ENCODE measurements around the gene LRCH1.
"Not testable (repeated sequence)": the region's sequence is repeated elsewhere in the genome, so short reads cannot be mapped to it uniquely, and the experiment has no call there.

The LRCH1 gene

DNA sequence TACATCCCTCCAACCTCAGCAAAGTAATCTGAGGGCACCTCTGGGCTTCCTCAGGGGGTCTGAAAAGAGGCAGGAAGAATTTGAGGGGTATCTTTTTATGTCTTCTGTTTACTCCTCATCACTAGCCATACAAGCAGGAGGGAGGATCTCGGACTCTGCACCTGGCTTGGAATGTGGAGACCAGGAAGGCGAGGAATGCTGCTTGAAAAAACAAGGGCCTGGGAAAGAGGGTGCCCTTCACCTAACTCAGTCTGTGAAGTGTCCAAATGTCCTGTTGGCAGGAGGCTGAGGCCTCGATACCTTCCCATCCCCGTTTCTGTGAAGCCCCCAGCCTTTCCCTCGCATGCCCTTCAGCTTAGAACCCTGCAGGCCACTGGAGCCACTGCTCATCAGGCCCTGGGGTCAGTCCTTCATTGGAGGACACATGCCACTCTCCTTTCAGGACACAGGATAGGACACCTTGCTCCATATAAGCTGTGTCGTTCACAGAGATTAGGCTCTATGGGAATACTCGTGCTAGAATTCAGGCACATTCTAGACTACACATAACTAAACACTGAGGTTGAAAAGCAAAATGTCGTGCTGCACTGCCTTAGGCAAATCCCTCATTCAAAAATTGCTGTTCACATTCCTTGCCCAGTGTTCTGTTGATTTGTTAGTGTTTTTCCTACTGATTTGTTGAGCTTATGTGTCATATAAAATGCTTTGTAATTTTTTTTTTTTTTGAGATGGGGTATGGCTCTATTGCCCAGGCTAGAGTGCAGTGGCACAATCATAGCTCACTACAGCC, 194.3 kb downstream of the LRCH1 start:
- in situ Hi-C loops (cut with MboI; ENCODE audit: low sequenced_read_pairs): no loop called here

DNA sequence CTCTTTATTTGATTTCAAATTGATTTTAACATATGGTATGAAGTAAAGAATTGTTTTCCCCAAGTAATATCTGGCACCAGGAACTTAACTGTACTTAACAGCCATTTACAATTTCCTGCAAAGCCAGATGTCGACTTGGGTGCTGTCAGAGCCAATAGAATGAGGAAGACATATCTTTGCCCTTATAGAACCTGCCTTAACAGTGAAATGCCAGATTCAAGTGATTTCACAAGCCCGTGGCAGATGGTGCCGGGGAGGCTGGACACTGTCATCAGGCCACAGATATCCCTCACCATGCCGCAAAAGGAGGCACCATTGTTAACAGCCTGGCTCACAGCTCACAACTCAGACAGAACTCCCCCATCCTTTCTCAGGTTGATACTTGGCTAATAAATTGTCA, 195.3 kb downstream of the LRCH1 start:
- in situ Hi-C loops (cut with MboI; ENCODE audit: low sequenced_read_pairs): no loop called here

DNA sequence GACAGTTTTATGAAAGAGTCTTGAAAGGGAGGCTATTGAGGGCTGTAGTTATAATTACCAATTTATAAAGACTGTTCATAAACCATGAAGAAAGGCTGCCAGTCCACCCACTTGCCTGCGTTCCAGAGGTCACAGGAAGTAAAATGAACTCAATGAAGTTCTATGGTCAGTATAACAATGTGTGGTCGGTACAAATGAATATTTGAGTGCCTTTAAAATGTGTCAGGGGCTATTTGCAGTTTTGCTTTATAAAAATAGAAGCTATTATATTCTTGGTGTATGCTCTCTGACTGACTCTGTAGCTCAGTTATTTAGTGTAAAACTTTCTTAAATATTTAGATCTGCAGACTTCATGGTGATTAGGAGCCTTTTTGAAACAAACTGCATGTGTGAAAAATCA, 197.0 kb downstream of the LRCH1 start:
- in situ Hi-C loops (cut with MboI; ENCODE audit: low sequenced_read_pairs): no loop called here

DNA sequence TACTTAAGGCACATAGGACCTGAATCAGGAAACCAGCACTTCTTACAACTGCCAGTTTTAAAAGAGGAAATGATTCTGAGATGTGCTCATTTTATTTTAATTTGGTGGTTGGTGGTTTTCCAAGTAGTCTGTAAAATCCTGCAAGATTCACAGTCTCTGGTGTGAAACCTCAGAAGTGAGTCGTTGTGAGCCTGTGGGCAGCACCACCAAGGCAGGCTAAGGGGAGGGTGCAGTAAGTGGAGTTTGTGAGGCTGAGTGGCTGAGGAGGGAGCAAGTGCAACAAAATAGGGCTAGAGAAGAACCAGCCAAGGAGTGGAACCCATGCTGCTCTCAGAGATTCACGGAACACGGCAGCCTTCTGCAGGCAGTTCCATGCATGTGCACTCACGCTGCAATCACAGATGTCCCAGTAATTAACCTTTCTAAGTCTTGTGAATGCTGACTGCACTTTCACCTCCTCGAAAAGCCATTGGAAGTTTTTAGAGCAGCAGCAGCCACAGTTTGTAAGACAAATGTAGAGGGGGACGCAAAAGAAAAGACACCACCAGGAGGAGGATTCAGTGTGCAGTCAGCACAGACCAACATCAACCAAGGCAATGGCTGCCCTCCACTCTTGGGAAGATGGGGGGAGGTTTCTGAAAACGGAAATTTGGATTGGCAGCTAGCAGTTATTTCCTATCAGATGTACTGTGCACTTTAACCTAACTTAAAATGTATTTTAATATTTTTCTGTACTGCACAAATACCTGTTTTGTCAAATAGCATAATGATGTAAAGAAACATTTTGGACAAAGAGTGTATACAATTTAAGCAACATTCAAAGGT, 199.1 kb downstream of the LRCH1 start:
- in situ Hi-C loops (cut with MboI; ENCODE audit: low sequenced_read_pairs): no loop called here

DNA sequence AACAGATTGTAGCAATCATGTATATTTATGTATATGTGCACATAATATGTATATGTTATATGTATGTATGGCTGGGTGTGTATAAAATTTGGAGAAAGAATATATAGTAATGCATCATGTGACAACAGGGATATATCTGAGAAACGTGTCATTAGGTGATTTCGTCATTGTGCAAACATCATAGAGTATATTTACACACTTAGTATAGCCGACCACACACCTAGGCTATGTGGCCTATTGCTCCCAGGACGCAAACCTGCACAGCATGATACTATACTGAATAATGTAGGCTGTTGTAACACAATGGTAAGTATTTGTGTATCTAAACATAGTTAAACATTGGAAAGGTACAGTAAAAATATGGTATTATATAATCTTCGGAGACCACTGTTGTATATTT, 200.2 kb downstream of the LRCH1 start:
- in situ Hi-C loops (cut with MboI; ENCODE audit: low sequenced_read_pairs): no loop called here

DNA sequence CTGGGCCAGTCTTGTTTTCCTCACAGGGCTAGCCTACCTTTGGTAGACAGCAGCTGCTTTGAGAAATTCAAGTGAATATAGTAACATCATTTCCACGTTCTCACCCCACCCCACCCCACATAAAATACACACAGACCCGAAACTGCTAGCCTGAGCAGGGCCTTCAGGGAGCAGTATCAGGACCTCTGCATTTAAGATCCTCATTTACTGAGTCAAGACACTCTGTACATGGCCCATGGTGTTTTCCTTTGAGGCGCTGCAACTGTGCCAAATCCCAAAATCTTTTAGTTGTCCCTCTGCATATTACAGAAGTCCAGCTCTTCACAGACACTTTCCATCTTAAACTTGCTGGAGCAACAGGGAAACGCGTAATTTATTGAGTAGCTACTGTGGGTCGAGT, 200.9 kb downstream of the LRCH1 start:
- in situ Hi-C loops (cut with MboI; ENCODE audit: low sequenced_read_pairs): no loop called here

GRCh38 chr13:46754812-46755211, 201.8 kb downstream of the LRCH1 start:
- in situ Hi-C loops (cut with MboI; ENCODE audit: low sequenced_read_pairs): no loop called here

GRCh38 chr13:46755508-46755907, 202.5 kb downstream of the LRCH1 start:
- in situ Hi-C loops (cut with MboI; ENCODE audit: low sequenced_read_pairs): not testable (repeated sequence)

DNA sequence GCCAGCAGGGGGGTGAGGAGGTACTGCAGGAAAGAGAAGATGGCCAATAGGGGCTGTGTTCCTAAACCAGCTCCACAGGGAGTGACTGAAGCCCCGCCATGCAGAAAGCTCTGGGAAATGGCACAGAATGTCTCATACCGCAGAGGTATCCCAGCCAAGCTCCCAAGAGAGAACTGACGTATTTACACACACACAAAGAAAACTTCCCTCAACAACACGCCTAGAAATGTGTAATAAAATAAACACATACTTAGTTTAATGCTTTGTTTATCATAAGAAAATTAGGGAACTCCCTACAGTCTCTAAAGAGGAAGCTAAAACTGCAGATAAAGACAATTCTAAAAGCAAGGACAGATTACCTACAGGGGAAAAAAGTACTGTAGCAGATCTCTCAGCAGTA, 204.0 kb downstream of the LRCH1 start:
- in situ Hi-C loops (cut with MboI; ENCODE audit: low sequenced_read_pairs): no loop called here

DNA sequence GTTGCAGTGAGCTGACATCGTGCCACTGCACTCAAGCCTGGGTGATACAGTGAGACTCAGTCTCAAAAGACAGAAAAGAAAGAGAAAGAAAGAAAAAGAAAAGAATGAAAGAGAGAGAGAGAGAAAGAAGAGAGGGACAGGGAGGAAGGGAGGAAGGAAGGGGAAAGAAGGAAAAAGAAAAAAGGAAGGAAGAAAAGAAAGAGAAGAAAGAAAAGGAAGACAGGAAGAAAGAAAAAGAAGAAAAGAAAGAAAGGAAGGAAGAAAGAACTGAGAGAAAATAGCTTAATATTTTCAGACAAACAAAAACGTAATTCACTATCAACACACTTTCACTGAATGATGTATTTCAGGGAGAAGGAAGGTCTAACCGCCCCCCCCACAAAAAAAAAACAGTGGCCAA, 204.7 kb downstream of the LRCH1 start:
- in situ Hi-C loops (cut with MboI; ENCODE audit: low sequenced_read_pairs): no loop called here

- in situ Hi-C loops (cut with MboI; ENCODE audit: low sequenced_read_pairs): no loop called here
These were observed 206.9 kb downstream of the LRCH1 start for GRCh38 chr13:46759846-46760245.

DNA sequence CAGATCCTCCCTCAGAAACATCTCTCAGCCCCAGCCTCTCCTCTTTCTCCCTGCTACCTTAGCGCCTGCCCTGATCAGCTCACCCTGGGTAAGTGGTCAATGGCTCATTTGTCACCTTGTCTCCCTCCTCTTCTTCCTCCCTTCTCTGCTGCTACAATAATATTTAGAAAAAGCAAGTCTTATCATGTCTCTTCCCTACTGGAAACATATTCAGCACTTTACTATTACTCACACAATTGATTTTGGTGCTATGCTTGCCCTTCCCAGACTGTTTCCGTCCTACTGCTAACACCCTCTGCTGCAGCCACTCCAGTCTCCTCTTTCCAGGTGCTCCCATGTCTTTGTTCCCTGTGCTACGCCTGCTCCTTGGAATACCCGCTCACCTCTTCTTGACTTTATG, 208.2 kb downstream of the LRCH1 start:
- in situ Hi-C loops (cut with MboI; ENCODE audit: low sequenced_read_pairs): no loop called here

DNA sequence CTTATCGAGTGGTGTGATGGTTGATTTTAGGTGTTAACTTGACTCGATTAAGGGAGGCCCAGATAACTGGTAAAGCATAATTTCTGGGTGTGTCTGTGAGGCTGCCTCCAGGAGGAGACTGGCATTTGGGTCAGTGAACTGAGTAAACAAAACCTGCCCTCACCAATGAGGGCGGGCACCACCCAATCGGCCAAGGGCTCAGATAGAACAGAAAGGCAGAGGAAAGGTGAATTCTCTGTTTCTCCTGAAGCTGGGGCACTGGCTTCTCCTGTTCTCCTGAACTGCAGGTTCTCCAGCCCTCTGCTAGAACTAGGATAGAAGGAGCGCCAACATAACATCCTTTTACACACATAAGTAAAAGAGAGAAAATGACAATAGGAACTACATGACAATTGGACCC, 208.9 kb downstream of the LRCH1 start:
- in situ Hi-C loops (cut with MboI; ENCODE audit: low sequenced_read_pairs): no loop called here

DNA sequence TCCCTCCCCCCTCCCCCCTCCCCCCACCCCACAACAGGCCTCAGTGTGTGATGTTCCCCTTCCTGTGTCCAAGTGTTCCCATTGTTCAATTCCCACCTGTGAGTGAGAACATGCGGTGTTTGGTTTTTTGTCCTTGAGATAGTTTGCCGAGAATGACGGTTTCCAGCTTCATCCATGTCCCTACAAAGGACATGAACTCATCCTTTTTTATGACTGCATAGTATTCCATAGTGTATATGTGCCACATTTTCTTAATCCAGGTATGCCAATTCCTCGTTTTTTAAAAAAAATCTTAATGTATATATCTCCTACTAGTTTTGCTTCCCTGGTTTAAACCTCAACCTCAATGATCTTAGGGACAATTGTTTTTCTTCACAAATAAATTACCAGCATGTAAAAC, 217.0 kb downstream of the LRCH1 start:
- in situ Hi-C loops (cut with MboI; ENCODE audit: low sequenced_read_pairs): not testable (repeated sequence)

DNA sequence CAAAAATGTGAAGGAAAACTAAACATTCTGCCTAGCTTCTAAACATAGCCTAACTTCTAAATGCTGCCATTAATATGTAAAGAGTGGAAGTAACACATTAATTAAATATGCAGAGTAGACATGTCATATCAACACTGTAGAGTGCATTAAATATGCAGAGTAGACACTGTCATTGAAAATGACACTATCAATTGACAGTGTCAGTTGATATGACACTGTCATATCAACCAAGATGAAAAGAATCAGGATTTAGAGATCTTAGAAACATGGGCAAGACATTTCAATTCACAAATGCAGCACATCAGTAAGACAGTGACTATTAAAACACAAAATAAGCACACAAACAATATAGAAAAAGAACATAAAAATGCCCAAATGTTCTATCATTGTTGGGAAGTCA, 218.7 kb downstream of the LRCH1 start:
- in situ Hi-C loops (cut with MboI; ENCODE audit: low sequenced_read_pairs): no loop called here

- in situ Hi-C loops (cut with MboI; ENCODE audit: low sequenced_read_pairs): no loop called here
These were observed 220.6 kb downstream of the LRCH1 start for GRCh38 chr13:46773541-46773940.

- in situ Hi-C loops (cut with MboI; ENCODE audit: low sequenced_read_pairs): no loop called here
These were observed 222.6 kb downstream of the LRCH1 start for GRCh38 chr13:46775385-46776107.

GRCh38 chr13:46778095-46778494, 225.1 kb downstream of the LRCH1 start:
- in situ Hi-C loops (cut with MboI; ENCODE audit: low sequenced_read_pairs): no loop called here

DNA sequence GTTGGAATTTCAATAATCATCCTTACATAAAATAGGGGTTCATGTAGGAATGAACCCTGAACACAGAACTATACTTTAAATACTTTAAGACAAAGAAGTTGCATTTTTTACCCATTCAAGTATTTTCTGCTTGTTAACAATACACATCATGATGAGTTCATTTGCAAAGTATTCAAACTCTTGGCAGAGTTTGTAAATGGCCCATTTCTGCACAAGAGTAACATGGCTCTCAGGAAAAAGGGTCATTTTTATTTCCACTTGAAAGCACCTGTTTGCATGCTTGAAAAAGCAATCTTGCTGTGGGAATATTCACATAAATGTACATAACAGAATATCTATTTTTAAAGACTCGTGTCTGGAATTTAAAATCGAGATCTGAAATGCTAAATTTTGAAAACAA, 225.9 kb downstream of the LRCH1 start:
- in situ Hi-C loops (cut with MboI; ENCODE audit: low sequenced_read_pairs): no loop called here

DNA sequence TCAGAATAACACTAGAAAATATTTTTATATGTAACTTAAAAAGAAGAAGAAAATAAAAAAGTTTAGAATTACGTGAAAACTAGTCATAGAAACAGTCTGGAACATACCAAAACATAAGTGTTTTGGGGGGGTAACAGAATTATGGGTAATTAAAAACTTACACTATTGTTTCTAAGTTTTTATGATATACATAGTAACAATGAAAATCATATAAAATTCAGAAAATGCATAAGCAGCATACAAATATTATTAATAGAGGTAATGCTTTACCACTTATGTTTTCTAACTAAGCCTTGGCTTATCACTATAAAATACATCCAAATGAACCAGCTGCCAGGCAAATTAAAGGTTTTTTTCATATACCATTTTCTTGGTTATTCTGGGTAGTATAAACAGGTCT, 229.1 kb downstream of the LRCH1 start:
- in situ Hi-C loops (cut with MboI; ENCODE audit: low sequenced_read_pairs): no loop called here

DNA sequence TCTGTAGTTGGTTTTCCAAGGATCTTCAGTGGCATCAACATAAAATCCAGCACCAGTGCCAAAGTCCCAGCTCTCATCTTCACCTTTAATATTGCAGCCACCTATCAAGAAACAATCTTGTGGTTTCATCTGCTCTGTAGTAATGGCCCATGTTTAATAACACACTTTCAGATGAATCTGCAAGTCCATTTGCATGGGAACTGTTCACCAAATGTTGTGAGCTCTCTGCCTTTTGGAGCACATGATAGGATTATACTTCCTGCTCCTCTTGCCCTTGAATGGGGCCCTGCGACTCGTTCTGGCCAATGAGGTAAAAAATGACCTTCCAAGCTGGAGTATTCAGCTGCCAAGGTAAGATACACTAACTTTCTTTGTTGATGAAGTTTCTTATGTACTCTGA, 229.7 kb downstream of the LRCH1 start:
- in situ Hi-C loops (cut with MboI; ENCODE audit: low sequenced_read_pairs): no loop called here

DNA sequence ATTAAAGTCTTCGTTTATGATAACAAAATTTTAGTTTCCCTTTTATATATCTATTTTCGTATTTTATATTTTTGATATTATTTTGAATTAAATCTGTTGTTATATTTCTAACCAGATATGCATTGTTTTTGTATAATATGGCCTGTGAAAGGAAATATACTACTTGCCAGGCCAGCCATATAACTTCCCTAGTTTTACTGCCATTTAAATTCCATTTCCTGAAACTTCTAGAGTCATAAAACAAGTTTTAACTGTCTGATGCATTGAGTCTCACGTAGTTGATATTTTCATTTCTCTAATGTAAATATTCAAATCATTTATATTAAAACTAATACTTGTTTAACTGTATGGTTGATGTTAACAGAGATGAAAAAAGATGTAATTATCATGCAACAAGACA, 230.5 kb downstream of the LRCH1 start:
- in situ Hi-C loops (cut with MboI; ENCODE audit: low sequenced_read_pairs): no loop called here
